HG02981 (cell line): ENCODE measurements around the gene ARRB1.
"Not testable (repeated sequence)": the region's sequence is repeated elsewhere in the genome, so short reads cannot be mapped to it uniquely, and the experiment has no call there.

Source experiments
- ATAC-seq: cut with Tn5 transposase; IDR thresholded peaks from one replicate; pipeline ENCODE4 v1.9.1; 2021; ENCODE audit warnings: mild to moderate bottlenecking, moderate library complexity; ENCODE audit not compliant: unreplicated experiment

Gene ARRB1

DNA sequence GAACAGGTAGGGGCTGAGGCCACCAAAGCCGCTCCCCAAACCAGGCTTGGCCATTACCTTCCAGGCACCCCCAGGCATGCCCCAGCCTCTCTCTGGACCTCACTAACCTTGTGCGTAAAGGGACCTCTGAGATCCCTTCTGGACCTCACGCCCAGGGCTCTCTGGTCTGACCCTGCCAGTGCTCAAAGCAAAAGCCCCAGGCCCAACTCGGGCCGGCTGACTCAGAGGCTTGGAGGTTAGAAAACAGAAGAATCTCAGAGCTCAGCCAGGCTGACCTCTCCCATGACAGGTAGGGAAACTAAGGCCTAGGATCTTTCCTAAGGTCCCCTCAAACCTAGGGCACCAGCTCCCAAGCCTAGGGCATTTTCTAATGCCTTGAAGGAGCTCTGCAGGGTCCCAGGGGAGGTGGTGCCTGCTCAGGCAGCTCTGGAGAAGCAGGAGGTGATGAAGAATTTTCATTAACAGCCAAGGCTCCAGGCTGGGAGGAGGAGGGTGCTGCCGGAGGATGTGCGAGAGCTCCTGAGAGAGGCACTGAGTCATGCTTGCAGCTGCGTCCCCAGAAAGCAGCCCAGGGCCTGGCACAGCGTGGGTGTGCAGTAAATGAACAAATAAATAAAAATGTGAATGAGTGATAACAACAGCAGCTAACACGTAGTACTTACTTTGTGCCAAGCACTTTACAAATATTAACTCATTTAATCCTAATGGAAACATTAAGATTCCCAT, 25.6 kb downstream of the ARRB1 start:
- no peak for ATAC-seq

DNA sequence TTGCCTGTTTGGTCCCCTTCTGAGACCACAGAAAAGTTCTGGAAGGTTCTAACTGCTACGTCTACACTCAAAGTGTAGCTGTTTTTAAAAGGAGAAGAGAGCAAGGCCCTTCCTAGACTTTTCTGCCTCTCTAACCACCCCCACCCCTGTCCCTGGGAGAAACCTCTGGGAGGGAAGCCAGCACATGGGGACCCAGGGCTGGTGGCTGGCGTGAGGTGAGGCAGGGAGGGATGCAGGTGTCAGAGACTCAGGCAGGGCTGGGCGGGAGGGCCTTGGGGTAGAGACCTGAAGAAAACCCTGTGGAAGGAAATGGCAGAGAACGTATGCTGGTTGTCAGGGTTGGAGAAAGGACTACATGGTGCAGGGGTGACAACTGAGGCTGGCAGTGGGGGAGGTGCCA, 26.7 kb downstream of the ARRB1 start:
- no peak for ATAC-seq

DNA sequence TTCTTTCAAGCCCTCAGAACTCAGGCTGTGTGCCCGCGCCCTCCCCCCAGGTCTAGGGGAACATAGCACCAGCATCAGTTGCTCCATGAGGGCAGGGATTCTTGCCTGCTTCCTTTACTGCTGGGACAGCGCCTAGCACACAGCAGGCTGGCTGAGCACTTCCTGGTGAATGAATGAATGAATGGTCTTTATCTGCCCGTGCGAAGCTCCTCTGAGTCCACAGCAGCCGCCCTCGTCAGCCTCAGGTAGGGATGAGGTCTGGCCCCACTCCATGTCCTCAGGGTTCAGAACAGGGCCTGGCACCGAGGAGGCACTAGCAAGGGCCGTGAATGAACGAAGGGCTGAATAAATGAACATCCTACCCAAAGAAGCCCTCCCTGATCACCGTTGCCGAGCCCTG, 27.3 kb downstream of the ARRB1 start:
- ATAC-seq, result no peak

DNA sequence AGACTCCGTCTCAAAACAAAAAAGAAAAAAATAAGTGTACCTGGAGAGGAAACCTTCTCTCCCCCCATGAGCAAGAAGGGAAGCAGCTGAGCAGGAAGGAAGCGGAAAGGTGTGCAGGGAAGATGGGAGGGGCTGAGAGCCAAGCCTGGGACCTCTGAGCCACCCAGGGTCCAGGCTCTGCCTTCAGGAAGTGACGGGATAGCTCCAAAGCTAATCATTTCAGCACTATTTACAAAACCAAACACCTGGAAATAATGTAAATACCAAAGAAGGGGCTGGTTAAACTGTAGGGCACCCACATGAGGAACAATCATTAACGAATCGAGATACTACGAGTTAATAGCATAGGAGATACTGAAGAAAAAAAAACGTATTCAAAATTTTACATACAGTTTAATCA, 27.9 kb downstream of the ARRB1 start:
- no peak for ATAC-seq

DNA sequence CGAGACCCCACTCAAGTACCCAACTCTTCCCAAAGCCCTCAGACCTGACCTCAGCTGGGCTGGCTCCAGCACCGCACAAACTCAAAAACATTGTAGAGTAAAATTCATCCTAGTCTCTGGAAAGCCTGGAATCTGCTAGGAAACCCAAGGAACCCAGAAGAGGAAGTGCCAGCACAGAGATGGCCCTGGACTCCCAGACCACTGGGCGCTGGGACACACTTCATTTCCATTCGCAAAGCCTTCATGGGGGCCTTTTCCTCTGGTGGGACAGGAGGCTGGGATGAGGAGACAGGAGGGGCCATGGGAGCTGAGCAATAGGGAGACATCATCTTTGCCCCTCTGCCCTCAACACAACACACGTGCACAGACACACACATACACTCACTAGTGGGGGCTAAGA, 30.8 kb downstream of the ARRB1 start:
- no peak for ATAC-seq

DNA sequence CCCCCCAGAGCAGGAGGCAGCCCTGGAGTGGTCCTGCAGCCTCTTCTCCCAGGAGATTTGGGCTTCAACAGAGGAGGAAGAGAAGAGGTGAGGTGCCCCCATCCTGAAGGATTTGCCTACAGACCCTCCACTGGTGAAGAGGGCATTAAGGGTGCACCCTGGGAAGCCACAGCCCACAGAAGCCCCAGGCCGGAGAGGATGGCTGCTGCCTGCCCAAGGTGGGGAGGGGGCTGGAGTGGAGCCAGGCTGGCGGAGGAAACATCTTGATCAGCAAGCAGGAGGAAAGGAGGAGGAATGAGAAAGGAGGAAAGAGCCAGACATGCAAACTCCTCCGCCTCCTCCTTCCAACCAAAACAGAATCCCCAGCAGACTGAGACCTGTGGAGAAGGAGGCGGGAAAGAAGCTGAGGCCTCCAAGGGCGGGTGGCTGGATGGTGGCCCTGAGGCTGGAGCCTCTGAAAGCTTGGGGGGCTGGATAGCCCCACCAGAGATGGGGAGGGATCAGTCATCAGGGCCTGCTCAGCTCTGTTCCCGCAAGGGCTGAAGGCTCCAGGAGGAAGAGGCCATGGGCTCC, 31.3 kb downstream of the ARRB1 start:
- no peak for ATAC-seq

DNA sequence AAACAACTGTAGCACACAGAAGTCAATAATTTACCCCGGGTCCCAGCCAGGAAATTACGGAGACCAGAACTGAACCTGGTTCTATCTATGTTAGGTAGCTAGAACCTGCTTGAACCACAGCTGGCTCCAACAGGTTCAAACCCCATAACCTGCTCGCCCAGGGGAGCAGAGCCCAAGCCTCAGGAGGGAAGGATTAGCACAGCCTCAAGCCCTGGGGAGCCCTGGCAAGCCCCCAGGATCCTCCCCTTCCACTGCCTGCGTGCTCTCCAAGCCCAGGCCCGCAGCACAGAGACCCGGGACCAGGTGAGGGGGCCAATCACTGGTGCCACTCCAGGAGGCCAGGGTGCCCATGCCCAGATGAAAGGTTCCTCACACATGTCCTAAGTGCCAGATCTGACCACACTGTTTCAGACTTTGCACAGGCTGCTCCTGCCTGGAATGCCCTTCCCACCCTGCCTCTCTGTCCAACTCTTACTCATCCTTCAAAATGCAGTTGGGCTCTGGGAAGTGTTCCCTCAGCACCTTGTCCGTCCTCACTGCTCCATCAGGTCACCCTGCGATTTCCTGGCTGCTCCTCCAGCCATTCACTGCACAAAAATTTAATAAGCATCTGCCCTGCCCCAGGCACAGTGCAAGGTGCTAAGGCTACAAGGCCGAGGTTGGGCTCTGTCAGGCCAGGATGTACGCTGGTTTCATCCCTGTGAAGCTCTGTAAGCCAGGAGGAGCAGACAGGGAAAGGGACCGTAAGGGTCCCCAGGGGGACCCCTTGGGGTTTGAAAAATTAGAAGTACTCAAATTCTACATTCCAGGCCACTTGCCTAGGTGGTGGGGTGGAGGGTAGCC, 32.2 kb downstream of the ARRB1 start:
- ATAC-seq, result no peak

DNA sequence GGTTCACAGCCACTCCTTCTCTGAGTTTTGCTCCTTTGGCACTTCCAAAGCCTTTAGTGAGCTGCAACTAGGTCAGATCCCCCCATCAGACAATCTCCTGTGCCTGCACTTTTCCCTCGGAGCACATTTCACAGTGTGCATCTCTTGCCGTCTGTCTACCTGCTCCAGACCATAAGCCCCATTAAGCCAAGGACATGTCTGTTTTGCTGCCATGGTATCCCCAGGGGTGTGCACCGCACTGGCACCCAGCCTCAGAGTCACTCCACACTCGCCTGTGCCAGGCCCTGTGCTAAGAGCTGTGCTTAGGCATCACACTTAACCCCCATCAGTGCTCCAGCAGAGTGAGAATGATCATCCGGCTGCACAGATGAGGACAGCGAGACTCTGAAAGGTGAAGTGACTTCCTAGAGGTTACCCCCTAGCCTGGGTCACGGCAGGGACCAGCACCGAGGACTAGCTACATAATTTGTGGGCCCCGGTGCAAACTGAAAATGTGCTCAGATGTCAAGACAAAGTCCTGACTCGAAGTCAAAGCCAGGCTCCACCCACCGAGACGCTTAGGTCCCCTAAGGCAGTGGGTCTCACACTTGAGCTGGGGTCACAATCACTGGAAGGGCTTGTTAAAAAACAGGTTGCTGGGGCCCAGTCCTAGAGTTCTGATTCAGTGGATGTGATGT, 33.9 kb downstream of the ARRB1 start:
- no peak for ATAC-seq

DNA sequence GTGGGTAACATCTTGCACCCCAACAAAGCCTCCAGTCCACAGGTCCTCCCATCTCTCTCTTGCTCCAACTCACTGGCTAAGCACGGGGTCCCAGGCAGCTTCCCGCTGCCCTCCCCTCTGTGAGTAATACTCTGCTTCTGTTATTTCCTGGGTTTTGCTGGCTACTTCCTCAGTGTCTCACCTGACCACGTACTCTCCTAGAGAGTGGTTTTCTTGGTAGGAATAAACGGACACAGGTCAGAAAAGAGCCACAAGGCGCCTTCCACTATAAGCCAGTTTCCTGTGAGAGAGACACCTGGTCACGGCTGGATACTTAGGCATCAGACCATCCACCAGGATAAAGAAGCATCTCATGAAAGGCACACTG, 36.0 kb downstream of the ARRB1 start:
- no peak for ATAC-seq

DNA sequence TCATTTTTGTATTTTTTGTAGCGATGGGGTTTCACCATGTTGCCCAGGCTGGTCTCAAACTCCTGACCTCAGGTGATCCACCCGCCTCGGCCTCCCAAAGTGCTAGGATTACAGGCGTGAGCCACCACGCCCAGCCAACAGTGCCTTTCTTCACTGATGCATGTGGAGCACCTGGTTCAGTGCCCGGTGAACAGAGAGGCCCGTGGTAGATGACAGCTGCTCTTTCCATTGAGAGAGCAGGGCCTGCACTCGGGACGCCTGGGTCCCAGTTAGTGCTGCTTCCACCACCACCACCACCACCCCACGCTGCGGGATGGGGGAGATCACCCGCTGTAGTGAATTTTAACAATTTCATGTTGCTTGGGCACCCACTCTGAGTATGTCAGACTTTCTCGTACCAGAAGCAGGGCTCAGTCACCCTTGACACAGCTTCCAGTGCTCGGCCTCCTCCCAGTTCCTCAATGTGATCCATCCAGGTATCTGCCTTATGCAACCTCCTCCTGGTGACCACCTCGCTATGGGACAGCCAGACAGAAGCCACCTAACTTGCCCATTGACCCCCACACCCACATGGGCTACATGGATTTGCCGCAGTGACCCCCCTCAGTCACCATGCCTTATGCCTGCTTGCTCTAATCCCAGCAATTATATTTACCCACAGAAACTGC, 36.6 kb downstream of the ARRB1 start:
- no peak for ATAC-seq

DNA sequence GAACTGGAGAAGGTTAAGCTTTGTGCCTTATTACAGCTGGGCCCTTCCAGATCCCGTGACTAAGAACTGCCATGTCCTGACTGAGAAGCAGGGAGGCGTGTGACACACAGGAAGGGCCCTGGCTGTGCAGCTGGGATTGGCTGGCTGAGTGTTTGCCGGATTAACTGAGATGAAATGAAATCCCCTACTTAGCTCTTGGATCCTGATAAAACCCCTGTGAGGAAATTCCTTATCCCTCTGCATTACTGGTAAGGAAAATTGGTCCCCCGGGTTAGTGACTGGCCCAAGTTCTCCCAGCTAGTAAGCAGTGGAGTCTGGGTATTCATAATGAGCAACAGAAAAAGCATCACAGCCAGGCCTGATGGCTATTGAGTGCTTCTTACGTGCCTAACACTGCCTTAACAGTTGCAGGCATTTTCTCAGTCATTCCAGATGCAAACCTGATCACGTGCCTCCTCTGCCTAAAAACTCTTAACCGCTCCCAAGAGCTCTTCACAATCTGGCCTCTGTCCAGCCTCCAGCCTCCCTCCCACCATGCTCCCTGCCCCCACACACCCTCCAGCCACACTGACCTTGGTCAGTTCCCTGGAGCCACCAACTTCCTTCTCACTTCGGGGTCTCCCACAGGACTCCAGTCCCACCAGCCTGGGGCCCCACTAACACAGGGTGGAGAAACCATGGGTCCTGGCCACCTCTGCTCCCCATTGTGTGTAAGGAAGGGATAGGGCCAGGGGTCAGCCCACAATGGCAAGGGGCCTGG, 37.8 kb downstream of the ARRB1 start:
- no peak for ATAC-seq

DNA sequence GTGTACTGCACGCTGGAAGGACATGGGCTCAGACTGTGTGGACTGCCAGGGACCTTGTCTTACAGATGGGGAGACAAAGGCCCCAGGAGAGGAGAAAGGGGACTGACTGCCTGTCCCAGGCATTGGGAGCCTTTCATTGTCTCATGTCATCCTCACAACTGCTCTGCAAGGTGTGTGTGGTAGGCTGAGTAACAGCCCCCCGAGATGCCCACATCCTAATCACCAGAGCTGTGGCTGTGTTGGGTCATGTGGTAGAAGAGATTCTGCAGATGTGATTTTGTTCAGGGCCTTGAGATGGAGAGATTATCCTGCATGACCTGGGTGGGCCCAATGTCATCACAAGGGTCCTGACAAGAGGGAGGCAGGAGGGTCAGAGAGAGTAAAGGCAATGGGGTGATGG, 39.1 kb downstream of the ARRB1 start:
- ATAC-seq, result no peak

DNA sequence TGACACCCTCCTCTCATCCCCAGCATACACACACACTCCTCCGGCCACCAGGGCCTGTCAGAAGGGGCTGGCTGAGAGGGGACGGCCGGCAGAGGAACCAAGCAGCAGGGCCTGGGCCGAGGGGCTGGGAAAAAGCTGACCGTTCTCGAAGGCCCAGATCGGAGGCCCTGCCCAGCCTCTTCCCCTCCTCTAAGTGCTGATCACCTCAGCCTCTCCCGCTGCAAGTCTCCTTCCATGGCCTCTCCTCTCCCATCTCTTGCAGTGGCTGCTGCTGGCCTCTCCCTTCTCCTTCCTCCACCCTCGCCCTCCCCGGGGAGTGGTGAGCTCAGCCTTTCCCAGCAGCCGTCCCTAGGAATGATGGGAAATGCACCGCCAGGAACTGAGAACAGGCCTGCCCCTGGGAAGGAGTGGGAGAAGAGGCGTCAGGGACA, 39.6 kb downstream of the ARRB1 start:
- no peak for ATAC-seq

DNA sequence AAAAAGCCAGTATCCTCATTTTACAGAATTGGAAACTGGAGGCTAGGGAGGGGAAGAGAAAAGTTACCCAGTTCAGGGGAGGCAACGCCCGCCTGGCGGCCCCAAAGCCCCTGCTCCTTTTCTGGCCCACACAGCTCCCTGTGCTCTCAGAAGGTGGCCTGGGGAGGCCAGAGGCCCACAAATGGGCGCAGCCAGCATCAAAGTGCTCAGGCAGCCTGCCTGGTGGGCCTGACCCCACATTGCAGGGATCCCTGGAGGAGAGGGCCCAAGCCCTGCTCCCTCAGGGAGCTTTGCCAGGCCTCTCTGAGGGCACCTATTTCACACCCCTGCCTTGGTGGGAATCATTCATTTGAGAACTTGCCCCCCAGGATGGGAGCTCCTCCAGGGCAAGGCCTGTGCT, 42.5 kb downstream of the ARRB1 start:
- no peak for ATAC-seq

DNA sequence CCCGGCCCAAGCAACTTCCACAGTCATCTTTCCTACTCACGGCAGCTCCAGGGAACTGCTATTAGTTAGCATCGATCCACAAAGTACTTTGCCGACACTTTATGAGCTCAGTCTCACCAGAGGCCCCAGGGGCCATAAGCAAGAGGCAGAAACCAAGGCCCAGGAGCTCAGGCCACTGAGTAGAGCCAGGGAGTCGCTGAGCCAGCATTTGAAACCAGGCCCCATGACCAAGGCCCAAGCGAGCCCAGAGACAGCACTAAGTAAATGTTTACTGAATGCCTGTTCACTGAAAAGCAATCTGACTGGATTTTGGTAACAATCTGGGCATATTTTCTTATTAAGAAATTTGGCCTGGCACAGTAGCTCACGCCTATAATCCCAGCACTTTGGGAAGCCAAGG, 43.3 kb downstream of the ARRB1 start:
- no peak for ATAC-seq

DNA sequence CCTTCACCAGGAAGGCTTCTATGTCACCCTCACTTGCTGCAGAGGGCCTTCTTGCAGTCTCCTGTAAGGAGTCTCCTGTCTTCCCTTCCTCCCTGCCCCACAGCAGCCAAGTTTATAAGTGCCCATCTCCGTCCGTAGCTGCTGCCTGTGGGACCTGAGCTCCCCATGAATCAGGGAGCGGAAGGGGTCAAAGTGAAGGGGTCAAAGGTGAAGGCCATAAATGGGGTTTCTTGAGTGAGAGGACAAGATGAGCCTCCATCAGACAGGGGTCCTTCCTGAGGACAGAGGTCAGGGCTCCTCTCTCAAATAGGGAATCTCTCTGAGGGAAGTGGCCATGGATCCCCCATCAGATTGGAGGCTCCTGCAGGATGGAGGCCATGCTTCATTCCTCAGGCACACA, 44.4 kb downstream of the ARRB1 start:
- no peak for ATAC-seq

DNA sequence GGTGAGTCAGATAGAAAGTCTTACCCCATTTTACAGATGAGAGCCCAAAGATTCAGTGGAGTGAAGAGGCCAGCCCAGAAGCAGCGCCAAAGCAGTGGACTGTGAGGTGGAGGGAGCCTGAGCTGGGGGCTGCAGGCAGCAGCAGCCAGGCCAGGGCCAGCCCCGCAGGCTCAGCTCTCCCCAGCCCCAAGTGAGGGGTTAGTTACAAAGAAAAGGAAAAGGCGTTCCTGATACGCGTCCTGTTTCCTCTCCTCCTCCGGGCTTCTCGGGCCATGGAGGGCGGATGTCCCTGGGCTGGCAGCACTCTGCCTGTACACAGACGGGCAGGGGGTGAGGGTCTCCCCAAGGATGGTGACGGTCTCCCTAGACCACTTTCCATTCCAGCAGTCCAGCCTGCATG, 44.9 kb downstream of the ARRB1 start:
- no peak for ATAC-seq

DNA sequence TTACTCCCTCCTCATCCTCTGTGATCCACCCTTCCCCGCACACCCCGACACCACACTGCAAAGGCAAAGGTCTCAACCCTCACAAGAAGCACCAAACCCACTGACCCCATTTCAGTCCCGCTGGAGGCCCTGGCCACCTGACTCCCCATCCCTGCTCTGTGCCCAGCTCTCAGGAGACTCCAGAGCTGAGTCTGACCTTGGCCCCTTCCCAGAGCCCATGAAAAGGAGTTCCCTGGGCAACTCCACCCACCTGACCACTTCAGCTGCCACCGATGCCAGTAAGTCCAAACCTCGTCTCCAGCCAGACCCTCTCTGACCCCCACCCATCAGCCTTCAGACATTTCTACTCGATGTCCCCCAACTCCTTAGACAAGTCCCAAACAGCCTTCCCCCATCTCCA, 45.5 kb downstream of the ARRB1 start:
- no peak for ATAC-seq

DNA sequence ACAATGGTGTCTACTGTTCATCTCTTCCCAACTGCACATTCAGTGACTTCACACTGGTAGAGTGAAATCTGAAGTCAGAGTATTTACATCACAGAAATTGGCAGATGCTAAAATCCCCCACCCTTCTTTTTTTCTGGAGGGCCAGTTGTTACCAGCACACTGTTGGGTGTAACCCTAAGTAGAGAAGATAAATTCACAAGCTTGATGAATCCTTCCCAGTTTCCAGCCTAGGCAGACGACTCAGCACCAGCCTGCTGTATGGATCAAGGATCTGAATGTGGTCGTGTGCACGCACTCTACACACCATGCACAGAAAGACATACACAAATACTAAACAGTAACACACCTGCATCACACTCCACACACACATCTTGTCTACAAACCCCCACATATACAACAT, 46.0 kb downstream of the ARRB1 start:
- ATAC-seq, result no peak

DNA sequence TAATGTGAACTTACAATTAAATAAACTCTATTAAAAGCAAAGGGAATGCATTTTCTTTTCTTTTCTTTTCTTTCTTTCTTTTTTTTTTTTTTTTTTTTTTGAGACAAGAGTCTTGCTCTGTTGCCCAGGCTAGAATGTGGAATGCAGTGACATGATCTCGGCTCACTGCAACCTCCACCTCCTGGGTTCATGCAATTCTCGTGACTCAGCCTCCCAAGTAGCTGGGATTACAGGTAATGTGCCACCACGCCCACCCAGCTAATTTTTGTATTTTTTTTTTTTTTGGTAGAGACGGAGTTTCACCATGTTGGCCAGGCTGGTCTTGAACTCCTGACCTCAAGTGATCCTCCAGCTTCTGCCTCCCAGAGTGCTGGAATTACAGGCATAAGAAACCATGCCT, 46.5 kb downstream of the ARRB1 start:
- ATAC-seq, result not testable (repeated sequence)
